Neuron (in vitro differentiated cells): ENCODE results near the gene MAEL.

Experiments
- H2AFZ ChIP-seq: one replicate; pipeline ENCODE4 v1.6.1; 2013; ENCODE audit warnings: low read depth, mild to moderate bottlenecking, inconsistent platforms, low read length, moderate library complexity
- H3K27me3 ChIP-seq: one replicate; pipeline ENCODE4 v1.6.1; 2013; ENCODE audit warnings: low read length; ENCODE audit not compliant: insufficient read depth
- H3K36me3 ChIP-seq: one replicate; pipeline ENCODE4 v1.6.1; 2013; ENCODE audit warnings: low read length; ENCODE audit not compliant: insufficient read depth
- H3K4me1 ChIP-seq: one replicate; pipeline ENCODE4 v1.6.1; 2013; ENCODE audit warnings: low read length; ENCODE audit not compliant: insufficient read depth
- H3K4me3 ChIP-seq: 2 replicates; pipeline ENCODE4 v1.5.1; 2013; ENCODE audit warnings: mild to moderate bottlenecking, low read length, moderate library complexity
- H3K9me3 ChIP-seq: one replicate; pipeline ENCODE4 v1.6.1; 2013; ENCODE audit warnings: low read length

MAEL gene

GRCh38 chr1:166969074-166969677, 19.9 kb upstream of the MAEL start:
- Histone ChIP-seq H3K9me3 (no peaks in the 10 kb centered on the region), H3K4me3 (no peak overlapping the region), H3K36me3 (peaks cover 3% of the 10 kb centered on the region), H3K4me1 (peaks cover 24% of the 10 kb centered on the region), H2AFZ (no peak overlapping the region), H3K27me3 (no peaks in the 10 kb centered on the region)

DNA sequence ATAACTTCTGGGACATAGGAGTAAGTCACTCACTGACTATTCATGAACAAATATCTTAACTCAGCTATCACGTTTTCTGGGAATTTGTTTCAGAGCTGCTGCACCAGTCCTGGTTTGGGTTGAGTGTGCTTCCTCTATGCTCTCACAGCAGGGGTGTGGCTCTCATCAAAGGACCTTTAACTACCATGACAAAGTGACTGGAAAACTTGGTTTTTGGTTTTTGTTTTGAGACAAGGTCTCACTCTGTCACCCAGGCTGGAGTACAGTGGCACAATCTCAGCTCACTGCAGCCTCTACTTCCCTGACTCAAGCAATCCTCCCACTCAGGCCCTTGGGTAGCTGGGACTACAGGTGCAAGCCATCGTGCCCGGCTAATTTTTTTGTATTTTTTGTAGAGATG, 17.8 kb upstream of the MAEL start:
- peaks cover 3% of the 10 kb centered on the region for H3K36me3 ChIP-seq
- H3K27me3 ChIP-seq, result no peaks in the 10 kb centered on the region
- H3K4me1 ChIP-seq, result peaks cover 31% of the 10 kb centered on the region
- no peak overlapping the region for H2AFZ ChIP-seq
- H3K9me3 ChIP-seq, result no peaks in the 10 kb centered on the region
- no peak overlapping the region for H3K4me3 ChIP-seq

GRCh38 chr1:166972193-166972592, 16.9 kb upstream of the MAEL start:
- no peaks in the 10 kb centered on the region for H3K27me3 ChIP-seq
- peaks cover 3% of the 10 kb centered on the region for H3K36me3 ChIP-seq
- H3K4me1 ChIP-seq, result peaks cover 39% of the 10 kb centered on the region
- no peaks in the 10 kb centered on the region for H3K9me3 ChIP-seq
- peak overlapping the region; percentile 91 for H3K4me3 ChIP-seq
- H2AFZ ChIP-seq, result no peak overlapping the region

GRCh38 chr1:166972826-166973225, 16.3 kb upstream of the MAEL start:
- peaks cover 39% of the 10 kb centered on the region for H3K4me1 ChIP-seq
- no peaks in the 10 kb centered on the region for H3K27me3 ChIP-seq
- no peak overlapping the region for H2AFZ ChIP-seq
- H3K9me3 ChIP-seq, result no peaks in the 10 kb centered on the region
- H3K36me3 ChIP-seq, result peaks cover 3% of the 10 kb centered on the region
- H3K4me3 ChIP-seq, result peak overlapping the region; percentile 91

GRCh38 chr1:166974647-166975345, 14.3 kb upstream of the MAEL start:
- Histone ChIP-seq H3K9me3 (no peaks in the 10 kb centered on the region), H3K36me3 (peaks cover 2% of the 10 kb centered on the region), H3K4me1 (peaks cover 39% of the 10 kb centered on the region), H3K4me3 (peak overlapping the region; percentile 91), H2AFZ (peak overlapping the region; percentile 84), H3K27me3 (no peaks in the 10 kb centered on the region)

- Histone ChIP-seq H3K9me3 (no peaks in the 10 kb centered on the region), H3K4me1 (peaks cover 41% of the 10 kb centered on the region), H3K36me3 (no peaks in the 10 kb centered on the region), H2AFZ (peak within 1 kb of the TSS; percentile 94), H3K4me3 (peak within 1 kb of the TSS; percentile 91), H3K27me3 (no peaks in the 10 kb centered on the region)
Observed at GRCh38 chr1:166975361-166976129, 13.5 kb upstream of the MAEL start, which contains the start of gene ILDR2. TSS of gene ILDR2 (minus strand) at chr1:166975540. CDS start at chr1:166975268, 272 bp downstream.

- H3K36me3 ChIP-seq, result no peaks in the 10 kb centered on the region
- no peaks in the 10 kb centered on the region for H3K27me3 ChIP-seq
Observed at GRCh38 chr1:166977951-166978350, 11.1 kb upstream of the MAEL start.

GRCh38 chr1:166978821-166979220, 10.3 kb upstream of the MAEL start:
- H3K9me3 ChIP-seq, result no peaks in the 10 kb centered on the region
- H3K27me3 ChIP-seq, result no peaks in the 10 kb centered on the region
- no peaks in the 10 kb centered on the region for H3K36me3 ChIP-seq
- no peak overlapping the region for H2AFZ ChIP-seq
- peaks cover 28% of the 10 kb centered on the region for H3K4me1 ChIP-seq
- H3K4me3 ChIP-seq, result no peak overlapping the region

More at GRCh38 chr1:166977951-166978350, 11.1 kb upstream of the MAEL start:
- Histone ChIP-seq H3K4me1 (peaks cover 36% of the 10 kb centered on the region), H3K9me3 (no peaks in the 10 kb centered on the region), H2AFZ (no peak overlapping the region), H3K4me3 (no peak overlapping the region)

DNA sequence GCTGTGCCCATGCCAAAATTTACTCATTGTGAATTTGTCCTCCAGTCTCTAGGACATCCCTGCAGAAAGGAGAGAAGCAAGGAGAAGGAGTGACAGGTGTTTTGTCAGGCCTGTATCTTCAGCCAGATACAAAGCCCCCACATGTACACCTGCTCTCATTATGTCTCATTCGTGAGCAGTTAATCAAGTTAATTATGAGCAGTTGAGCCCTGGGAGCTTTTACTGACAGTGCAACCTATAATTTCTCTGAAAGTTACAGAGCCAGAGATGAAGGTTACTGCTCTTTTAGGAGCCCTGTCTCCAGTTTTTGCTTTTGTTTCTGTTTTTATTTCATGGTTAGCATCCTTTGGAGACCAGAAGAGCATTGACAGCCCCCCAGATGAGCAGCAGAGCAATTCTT, 8.7 kb upstream of the MAEL start:
- no peaks in the 10 kb centered on the region for H3K9me3 ChIP-seq
- H3K4me1 ChIP-seq, result peaks cover 20% of the 10 kb centered on the region
- H3K4me3 ChIP-seq, result no peak overlapping the region
- H3K36me3 ChIP-seq, result no peaks in the 10 kb centered on the region
- no peak overlapping the region for H2AFZ ChIP-seq
- no peaks in the 10 kb centered on the region for H3K27me3 ChIP-seq

- Histone ChIP-seq H2AFZ (no peak overlapping the region), H3K4me1 (peaks cover 20% of the 10 kb centered on the region), H3K9me3 (no peaks in the 10 kb centered on the region), H3K36me3 (no peaks in the 10 kb centered on the region), H3K4me3 (no peak overlapping the region), H3K27me3 (no peaks in the 10 kb centered on the region)
Observed at GRCh38 chr1:166980818-166981217, 8.3 kb upstream of the MAEL start.

DNA sequence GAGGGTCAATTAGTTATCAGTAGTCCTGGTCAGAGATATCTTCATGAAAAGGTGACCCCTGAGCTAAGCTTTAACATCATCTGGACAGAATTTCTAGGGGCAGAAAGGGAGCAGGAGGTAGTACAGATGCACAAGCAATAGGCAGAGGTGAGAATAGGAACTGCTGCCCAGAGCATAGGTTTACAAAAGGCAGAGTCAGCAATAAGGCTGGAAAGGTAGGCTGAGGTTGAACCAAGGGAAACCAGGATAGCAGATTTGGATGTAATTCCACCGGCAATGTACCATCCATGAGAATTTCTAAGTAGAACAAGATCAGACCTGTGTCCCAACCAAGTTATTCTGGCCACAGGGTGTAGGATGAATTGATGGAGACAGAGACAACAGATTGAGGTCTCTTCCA, 7.5 kb upstream of the MAEL start:
- peaks cover 14% of the 10 kb centered on the region for H3K4me1 ChIP-seq
- no peaks in the 10 kb centered on the region for H3K9me3 ChIP-seq
- no peaks in the 10 kb centered on the region for H3K27me3 ChIP-seq
- no peak overlapping the region for H3K4me3 ChIP-seq
- H2AFZ ChIP-seq, result no peak overlapping the region
- H3K36me3 ChIP-seq, result no peaks in the 10 kb centered on the region

GRCh38 chr1:166999075-166999474, 10.0 kb downstream of the MAEL start:
- H3K9me3 ChIP-seq, result no peaks in the 10 kb centered on the region
- H3K27me3 ChIP-seq, result no peaks in the 10 kb centered on the region
- H3K4me3 ChIP-seq, result no peak overlapping the region
- H3K36me3 ChIP-seq, result no peaks in the 10 kb centered on the region
- no peak overlapping the region for H2AFZ ChIP-seq
- H3K4me1 ChIP-seq, result no peaks in the 10 kb centered on the region

DNA sequence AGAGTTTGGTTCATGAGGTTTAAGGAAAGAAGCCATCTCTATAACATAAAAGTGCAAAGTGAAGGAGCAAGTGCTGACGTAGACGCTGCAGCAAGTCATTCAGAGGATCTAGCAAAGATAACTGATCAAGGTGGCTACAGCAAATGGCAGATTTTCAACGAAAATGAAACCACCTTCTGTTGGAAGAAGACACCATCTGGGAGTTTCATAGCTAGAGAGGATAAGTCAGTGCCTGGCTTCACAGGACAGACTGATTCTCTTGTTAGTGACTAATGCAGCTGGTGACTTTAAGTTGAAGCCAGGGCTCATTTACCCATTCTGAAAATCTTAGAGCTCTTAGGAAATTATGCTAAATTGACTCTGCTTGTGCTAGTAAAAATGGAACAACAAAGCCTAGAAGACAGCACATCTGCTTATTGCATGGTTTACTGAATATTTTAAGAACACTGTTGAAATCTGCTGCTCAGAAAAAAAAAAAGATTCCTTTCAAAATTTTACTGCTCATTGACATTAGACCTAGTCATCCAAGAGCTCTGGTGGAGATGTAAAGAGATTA, 10.5 kb downstream of the MAEL start:
- no peaks in the 10 kb centered on the region for H3K36me3 ChIP-seq

More for the DNA sequence above, 10.5 kb downstream of the MAEL start:
- H3K27me3 ChIP-seq, result no peaks in the 10 kb centered on the region
- no peaks in the 10 kb centered on the region for H3K9me3 ChIP-seq
- no peak overlapping the region for H2AFZ ChIP-seq
- no peak overlapping the region for H3K4me3 ChIP-seq
- H3K4me1 ChIP-seq, result no peaks in the 10 kb centered on the region
